Ishikawa (cell line): Measurements from ENCODE around the gene GRIA3.

ENCODE experiments used
- CEBPB ChIP-seq: IDR thresholded peaks from 2 replicates; pipeline ENCODE4 v1.6.1; 2012
- CREB1 ChIP-seq: IDR thresholded peaks from 2 replicates; pipeline ENCODE4 v1.6.1; 2012; ENCODE audit warnings: low read depth
- EGR1 ChIP-seq: IDR thresholded peaks from 2 replicates; pipeline ENCODE4 v1.6.1; 2012
- EP300 ChIP-seq: IDR thresholded peaks from 2 replicates; pipeline ENCODE4 v1.6.1; 2012; ENCODE audit warnings: borderline replicate concordance
- FOXM1 ChIP-seq: IDR thresholded peaks from 2 replicates; pipeline ENCODE4 v1.6.1; 2012; ENCODE audit warnings: low read depth, borderline replicate concordance
- NFIC ChIP-seq: IDR thresholded peaks from 2 replicates; pipeline ENCODE4 v1.6.1; 2012
- RAD21 ChIP-seq: IDR thresholded peaks from 2 replicates; pipeline ENCODE4 v1.6.1; 2012; ENCODE audit warnings: low read depth
- REST ChIP-seq: IDR thresholded peaks from 2 replicates; pipeline ENCODE4 v1.6.1; 2012; ENCODE audit warnings: low read depth, mild to moderate bottlenecking
- TAF1 ChIP-seq: IDR thresholded peaks from 2 replicates; pipeline ENCODE4 v1.6.1; 2012; ENCODE audit warnings: low read depth, mild to moderate bottlenecking
- TCF12 ChIP-seq: IDR thresholded peaks from 2 replicates; pipeline ENCODE4 v1.6.1; 2012; ENCODE audit warnings: low read depth
- TEAD4 ChIP-seq: IDR thresholded peaks from 2 replicates; pipeline ENCODE4 v1.6.1; 2012
- YY1 ChIP-seq: IDR thresholded peaks from 2 replicates; pipeline ENCODE4 v1.6.1; 2012; ENCODE audit warnings: low read depth
- ZBTB7A ChIP-seq: IDR thresholded peaks from 2 replicates; pipeline ENCODE4 v1.6.1; 2012; ENCODE audit warnings: low read depth
- TF ChIP-seq, protein P1 (sequence below): IDR thresholded peaks from 2 replicates; pipeline ENCODE4 v1.6.1; 2012
- TF ChIP-seq, protein P2 (sequence below): IDR thresholded peaks from 2 replicates; pipeline ENCODE4 v1.6.1; 2012

Gene GRIA3

GRCh38 chrX:123169247-123169901, 14.7 kb upstream of the GRIA3 start:
- TF ChIP-seq FOXM1: no peak
- TF ChIP-seq CEBPB: no peak
- TF ChIP-seq TCF12: no peak
- TF ChIP-seq, protein P1, sequence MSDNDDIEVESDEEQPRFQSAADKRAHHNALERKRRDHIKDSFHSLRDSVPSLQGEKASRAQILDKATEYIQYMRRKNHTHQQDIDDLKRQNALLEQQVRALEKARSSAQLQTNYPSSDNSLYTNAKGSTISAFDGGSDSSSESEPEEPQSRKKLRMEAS: no peak
- TF ChIP-seq ZBTB7A: no peak
- TF ChIP-seq TAF1: no peak
- no peak for TF ChIP-seq CREB1

GRCh38 chrX:123170546-123170945, 13.5 kb upstream of the GRIA3 start:
- TF ChIP-seq TCF12 (no peak), RAD21 (no peak), NFIC (no peak), EP300 (no peak), EGR1 (no peak), TAF1 (no peak), YY1 (no peak), REST (no peak), CREB1 (no peak), TEAD4 (no peak), ZBTB7A (no peak), CEBPB (no peak), FOXM1 (no peak)
- TF ChIP-seq, protein P1: no peak
- TF ChIP-seq, protein P2, sequence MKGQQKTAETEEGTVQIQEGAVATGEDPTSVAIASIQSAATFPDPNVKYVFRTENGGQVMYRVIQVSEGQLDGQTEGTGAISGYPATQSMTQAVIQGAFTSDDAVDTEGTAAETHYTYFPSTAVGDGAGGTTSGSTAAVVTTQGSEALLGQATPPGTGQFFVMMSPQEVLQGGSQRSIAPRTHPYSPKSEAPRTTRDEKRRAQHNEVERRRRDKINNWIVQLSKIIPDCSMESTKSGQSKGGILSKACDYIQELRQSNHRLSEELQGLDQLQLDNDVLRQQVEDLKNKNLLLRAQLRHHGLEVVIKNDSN: no peak

DNA sequence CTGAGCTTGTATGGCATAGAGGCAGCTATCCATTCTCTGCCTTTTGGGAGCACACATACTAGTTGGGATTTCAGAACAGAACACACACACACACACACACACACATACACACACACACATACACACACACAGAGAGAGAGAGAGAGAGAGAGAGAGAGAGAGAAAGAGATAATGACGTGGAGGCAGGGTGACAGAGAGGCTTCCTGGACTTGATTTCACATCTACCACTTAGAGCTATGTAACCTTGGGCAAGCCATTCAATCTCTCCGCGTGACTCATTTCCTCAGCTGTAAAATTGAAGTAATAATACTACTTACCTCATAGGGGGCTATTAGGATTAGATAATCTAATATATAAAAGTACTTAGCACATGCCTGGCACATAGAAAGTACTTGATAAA, 12.3 kb upstream of the GRIA3 start:
- TF ChIP-seq TCF12 (no peak), YY1 (no peak), REST (no peak), NFIC (no peak), ZBTB7A (no peak)
- TF ChIP-seq, protein P1: no peak

- TF ChIP-seq, protein P1: no peak
Observed at GRCh38 chrX:123172869-123173268, 11.2 kb upstream of the GRIA3 start.

DNA sequence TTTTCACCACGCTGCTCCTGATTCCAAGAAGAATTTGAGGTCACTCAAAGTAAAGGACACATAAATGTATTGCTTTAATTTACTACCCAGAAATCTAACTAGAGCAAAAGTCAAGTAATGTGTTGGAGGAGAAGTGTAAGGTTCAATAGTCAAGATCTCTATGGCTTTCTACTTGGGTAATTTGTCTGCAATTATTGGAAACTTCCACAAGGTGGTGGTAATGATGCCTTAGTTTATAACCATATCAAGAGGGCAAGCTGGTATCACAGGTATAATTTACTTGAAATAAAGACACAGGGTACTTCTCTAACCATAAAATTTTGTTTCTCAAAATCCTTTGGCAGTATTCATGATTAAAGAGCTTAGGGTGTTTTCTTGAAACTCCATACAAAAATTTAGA, 10.2 kb upstream of the GRIA3 start:
- TF ChIP-seq RAD21 (0 out of 2 replicates have a peak, but pooled peaks have one; percentile 11), TCF12 (no peak), CEBPB (no peak)
- TF ChIP-seq, protein P1: no peak

GRCh38 chrX:123175366-123176122, 8.5 kb upstream of the GRIA3 start:
- TF ChIP-seq FOXM1: no peak
- TF ChIP-seq TCF12: no peak
- no peak for TF ChIP-seq REST
- TF ChIP-seq EP300: no peak
- TF ChIP-seq TEAD4: no peak
